Activated T-helper 1 cell treated with Interleukin-2 at 50 U/mL for 16 hours (primary cell): ENCODE data around the gene RSPH9.

Experiments
- DNase-seq: peaks from one replicate; pipeline ENCODE4 v3.0.0-alpha.2; 2020; ENCODE audit warnings: low read depth

Gene RSPH9

GRCh38 chr6:43644940-43645612, at the start of gene RSPH9:
Gene RSPH9 (plus strand): TSS chr6:43645036. CDS start chr6:43645099, 63 bp downstream.
- DNase-seq = peak; percentile 33

- DNase-seq = no peak
Measured at GRCh38 chr6:43600595-43600994, 44.2 kb upstream of the RSPH9 start.

GRCh38 chr6:43604174-43604573, 40.7 kb upstream of the RSPH9 start:
- no peak for DNase-seq

GRCh38 chr6:43606019-43606418, 38.8 kb upstream of the RSPH9 start:
- DNase-seq = no peak

GRCh38 chr6:43608310-43608763, 36.5 kb upstream of the RSPH9 start:
- peak; percentile 17 for DNase-seq

GRCh38 chr6:43608807-43609206, 36.0 kb upstream of the RSPH9 start:
- no peak for DNase-seq

GRCh38 chr6:43609402-43609801, 35.4 kb upstream of the RSPH9 start:
- DNase-seq = no peak

- DNase-seq = no peak
Measured at GRCh38 chr6:43610431-43610830, 34.4 kb upstream of the RSPH9 start.

- no peak for DNase-seq
Measured at GRCh38 chr6:43613721-43614395, 31.0 kb upstream of the RSPH9 start.

GRCh38 chr6:43614396-43614730, 30.5 kb upstream of the RSPH9 start:
- DNase-seq = no peak

GRCh38 chr6:43616725-43617472, 27.9 kb upstream of the RSPH9 start:
- DNase-seq = no peak

GRCh38 chr6:43621078-43621835, 23.6 kb upstream of the RSPH9 start:
- DNase-seq = no peak

- no peak for DNase-seq
Measured at GRCh38 chr6:43621836-43622180, 23.0 kb upstream of the RSPH9 start.

GRCh38 chr6:43622541-43622940, 22.3 kb upstream of the RSPH9 start:
- DNase-seq = no peak

GRCh38 chr6:43623880-43624785, 20.7 kb upstream of the RSPH9 start:
- no peak for DNase-seq

GRCh38 chr6:43624786-43625288, 20.0 kb upstream of the RSPH9 start:
- DNase-seq = no peak

GRCh38 chr6:43625393-43625992, 19.3 kb upstream of the RSPH9 start:
- no peak for DNase-seq

GRCh38 chr6:43627008-43627825, 17.6 kb upstream of the RSPH9 start:
- DNase-seq = no peak

- peak; percentile 31 for DNase-seq
Measured at GRCh38 chr6:43628393-43629103, 16.3 kb upstream of the RSPH9 start.
